OCI-LY1 (cell line): ENCODE results near the gene CACNG7.

Experiments used
- H2AFZ ChIP-seq: fragments of 200-600 bp; sonication (generic), shearing (Covaris generic); 2 replicates; pipeline ENCODE4 v1.6.0; 2014; ENCODE audit warnings: antibody characterized with exemption, mild to moderate bottlenecking, low read length
- H3F3A ChIP-seq: fragments of 200-600 bp; sonication (generic), shearing (Covaris generic); 2 replicates; pipeline ENCODE4 v1.6.0; 2014; ENCODE audit warnings: mild to moderate bottlenecking, antibody characterized with exemption, low read length, moderate library complexity; ENCODE audit not compliant: insufficient read depth
- H3K27ac ChIP-seq: fragments of 200-600 bp; sonication (generic); 2 replicates; pipeline ENCODE4 v1.5.1; 2014; ENCODE audit warnings: low read length, mixed run types, mild to moderate bottlenecking, low read depth; ENCODE audit not compliant: poor library complexity, severe bottlenecking
- H3K27me3 ChIP-seq: fragments of 200-600 bp; sonication (generic); 2 replicates; pipeline ENCODE4 v1.6.0; 2014; ENCODE audit warnings: antibody characterized with exemption, mild to moderate bottlenecking, low read length, moderate library complexity; ENCODE audit not compliant: insufficient read depth
- H3K36me3 ChIP-seq: fragments of 200-600 bp; sonication (generic); 2 replicates; pipeline ENCODE4 v1.6.1; 2014; ENCODE audit warnings: mild to moderate bottlenecking, antibody characterized with exemption, low read length, moderate library complexity, mixed read lengths; ENCODE audit not compliant: insufficient read depth
- H3K4me1 ChIP-seq: fragments of 200-600 bp; sonication (generic); 2 replicates; pipeline ENCODE4 v1.5.1; 2014; ENCODE audit warnings: mild to moderate bottlenecking, low read length, moderate library complexity; ENCODE audit not compliant: insufficient read depth, severe bottlenecking
- H3K4me2 ChIP-seq: fragments of 200-600 bp; sonication (generic), shearing (Covaris generic); 2 replicates; pipeline ENCODE4 v1.6.1; 2014; ENCODE audit warnings: low read length
- H3K4me3 ChIP-seq: fragments of 200-600 bp; sonication (generic); 2 replicates; pipeline ENCODE4 v1.5.1; 2014; ENCODE audit warnings: low read length, low read depth, mild to moderate bottlenecking, mixed read lengths; ENCODE audit not compliant: poor library complexity, severe bottlenecking
- H3K79me2 ChIP-seq: fragments of 200-600 bp; shearing (Covaris generic); 2 replicates; pipeline ENCODE4 v1.6.1; 2016; ENCODE audit warnings: mixed run types, low read length, mixed read lengths; ENCODE audit not compliant: insufficient read depth
- H3K9ac ChIP-seq: fragments of 200-600 bp; sonication (generic), shearing (Covaris generic); 2 replicates; pipeline ENCODE4 v1.6.1; 2014; ENCODE audit warnings: mild to moderate bottlenecking, low read length, mixed read lengths
- H3K9me2 ChIP-seq: fragments of 200-600 bp; sonication (generic), shearing (Covaris generic); 2 replicates; pipeline ENCODE4 v1.6.1; 2014; ENCODE audit warnings: low read depth, mild to moderate bottlenecking, low read length, mixed read lengths
- H3K9me3 ChIP-seq: fragments of 200-600 bp; shearing (Covaris generic); 2 replicates; pipeline ENCODE4 v1.6.1; 2014; ENCODE audit warnings: low read length, mixed read lengths
- H4K20me1 ChIP-seq: fragments of 200-600 bp; sonication (generic), shearing (Covaris generic); 2 replicates; pipeline ENCODE4 v1.6.0; 2016; ENCODE audit warnings: mild to moderate bottlenecking, low read length; ENCODE audit not compliant: insufficient read depth
- EZH2 ChIP-seq: fragments of 200-600 bp; sonication (generic), shearing (Covaris generic); IDR thresholded peaks from 2 replicates; pipeline ENCODE4 v1.8.0; 2017; ENCODE audit warnings: borderline replicate concordance, mixed run types, mild to moderate bottlenecking, antibody characterized with exemption, low read length, moderate library complexity, mixed read lengths
- TF ChIP-seq, protein P1 (sequence below): fragments of 200-600 bp; sonication (generic), shearing (Covaris generic); IDR thresholded peaks from 2 replicates; pipeline ENCODE4 v1.5.1; 2017; ENCODE audit warnings: mild to moderate bottlenecking, antibody characterized with exemption, low read length, moderate library complexity, mixed read lengths

CACNG7 gene, protein sequence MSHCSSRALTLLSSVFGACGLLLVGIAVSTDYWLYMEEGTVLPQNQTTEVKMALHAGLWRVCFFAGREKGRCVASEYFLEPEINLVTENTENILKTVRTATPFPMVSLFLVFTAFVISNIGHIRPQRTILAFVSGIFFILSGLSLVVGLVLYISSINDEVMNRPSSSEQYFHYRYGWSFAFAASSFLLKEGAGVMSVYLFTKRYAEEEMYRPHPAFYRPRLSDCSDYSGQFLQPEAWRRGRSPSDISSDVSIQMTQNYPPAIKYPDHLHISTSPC

DNA sequence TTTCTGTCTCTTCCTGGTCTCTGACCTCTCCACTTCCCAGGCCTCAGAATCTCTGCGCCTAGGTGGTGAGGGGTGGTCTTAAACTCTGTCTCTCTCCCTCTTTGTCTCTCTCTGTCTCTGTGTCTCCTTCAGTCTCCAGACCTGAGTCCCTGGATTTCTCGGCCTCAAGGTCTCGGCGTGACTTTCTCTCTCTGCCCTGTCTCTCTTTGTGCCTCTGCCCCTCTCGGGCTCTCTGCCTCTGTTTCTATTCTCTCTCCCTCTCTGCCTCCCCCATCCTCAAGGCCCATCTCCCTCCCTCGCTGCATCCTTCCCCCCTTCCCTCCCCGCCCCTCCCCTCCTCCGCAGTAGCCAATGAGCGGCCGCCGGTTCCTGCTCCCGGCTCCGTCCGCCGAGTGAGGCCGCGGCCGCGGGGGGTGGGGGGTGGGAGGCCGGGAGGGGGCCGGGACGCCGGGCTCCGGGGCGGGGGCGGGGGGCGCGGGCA is at the start of gene CACNG7:
Gene CACNG7 (plus strand): TSS at position 344 of the 481 bp plus-strand sequence. CDS start 3,554 bp downstream, outside the sequence.
- Histone ChIP-seq H2AFZ (no peak within 1 kb of the TSS), H4K20me1 (no peaks in the 10 kb centered on the region), H3K27me3 (no peaks in the 10 kb centered on the region), H3K79me2 (no peaks in the 10 kb centered on the region), H3K36me3 (no peaks in the 10 kb centered on the region), H3K9me3 (no peaks in the 10 kb centered on the region), H3K4me3 (no peak within 1 kb of the TSS), H3K9ac (no peak within 1 kb of the TSS), H3K27ac (no peak within 1 kb of the TSS), H3K4me1 (no peaks in the 10 kb centered on the region), H3K4me2 (no peak within 1 kb of the TSS), H3F3A (no peaks in the 10 kb centered on the region), H3K9me2 (no peaks in the 10 kb centered on the region)
- TF ChIP-seq EZH2, result no peak
- TF ChIP-seq, protein P1, sequence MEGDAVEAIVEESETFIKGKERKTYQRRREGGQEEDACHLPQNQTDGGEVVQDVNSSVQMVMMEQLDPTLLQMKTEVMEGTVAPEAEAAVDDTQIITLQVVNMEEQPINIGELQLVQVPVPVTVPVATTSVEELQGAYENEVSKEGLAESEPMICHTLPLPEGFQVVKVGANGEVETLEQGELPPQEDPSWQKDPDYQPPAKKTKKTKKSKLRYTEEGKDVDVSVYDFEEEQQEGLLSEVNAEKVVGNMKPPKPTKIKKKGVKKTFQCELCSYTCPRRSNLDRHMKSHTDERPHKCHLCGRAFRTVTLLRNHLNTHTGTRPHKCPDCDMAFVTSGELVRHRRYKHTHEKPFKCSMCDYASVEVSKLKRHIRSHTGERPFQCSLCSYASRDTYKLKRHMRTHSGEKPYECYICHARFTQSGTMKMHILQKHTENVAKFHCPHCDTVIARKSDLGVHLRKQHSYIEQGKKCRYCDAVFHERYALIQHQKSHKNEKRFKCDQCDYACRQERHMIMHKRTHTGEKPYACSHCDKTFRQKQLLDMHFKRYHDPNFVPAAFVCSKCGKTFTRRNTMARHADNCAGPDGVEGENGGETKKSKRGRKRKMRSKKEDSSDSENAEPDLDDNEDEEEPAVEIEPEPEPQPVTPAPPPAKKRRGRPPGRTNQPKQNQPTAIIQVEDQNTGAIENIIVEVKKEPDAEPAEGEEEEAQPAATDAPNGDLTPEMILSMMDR, result no peak

DNA sequence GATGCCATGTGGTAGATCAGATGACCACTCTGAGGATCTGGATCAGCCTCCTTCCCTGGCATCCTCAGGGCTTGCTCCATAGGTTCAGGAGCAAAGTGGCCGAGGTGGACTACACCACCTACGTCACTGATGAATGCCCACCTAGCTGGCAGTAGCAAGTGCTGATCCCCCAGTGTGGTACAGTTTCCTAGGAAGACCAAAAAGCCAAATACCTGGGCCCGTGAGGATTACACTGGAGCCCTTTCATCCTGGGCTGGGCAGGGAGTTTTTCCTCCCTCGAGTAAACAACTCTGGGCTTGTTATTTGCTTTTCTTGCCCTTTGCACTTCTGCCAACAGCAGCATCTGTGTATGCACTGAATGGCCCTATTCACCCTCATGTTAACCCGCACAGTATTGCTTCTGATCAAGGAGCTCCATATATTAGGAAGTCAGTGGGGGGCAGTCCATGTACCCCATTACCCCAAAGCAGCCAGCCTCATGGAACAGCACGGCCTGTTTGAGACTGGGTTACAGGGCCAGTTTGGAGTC is 44.7 kb upstream of the CACNG7 start:
- H4K20me1 ChIP-seq, result no peaks in the 10 kb centered on the region
- no peaks in the 10 kb centered on the region for H3K4me1 ChIP-seq
- H3F3A ChIP-seq, result no peaks in the 10 kb centered on the region
- no peaks in the 10 kb centered on the region for H3K36me3 ChIP-seq
- H3K79me2 ChIP-seq, result no peaks in the 10 kb centered on the region
- H3K9me2 ChIP-seq, result no peaks in the 10 kb centered on the region
- H3K9me3 ChIP-seq, result no peaks in the 10 kb centered on the region
- H2AFZ ChIP-seq, result no peak overlapping the region
- no peak overlapping the region for H3K4me3 ChIP-seq
- no peak overlapping the region for H3K9ac ChIP-seq
- TF ChIP-seq, protein P1, result no peak
- TF ChIP-seq EZH2, result no peak
- no peaks in the 10 kb centered on the region for H3K27me3 ChIP-seq
- no peak overlapping the region for H3K4me2 ChIP-seq
- H3K27ac ChIP-seq, result no peak overlapping the region

DNA sequence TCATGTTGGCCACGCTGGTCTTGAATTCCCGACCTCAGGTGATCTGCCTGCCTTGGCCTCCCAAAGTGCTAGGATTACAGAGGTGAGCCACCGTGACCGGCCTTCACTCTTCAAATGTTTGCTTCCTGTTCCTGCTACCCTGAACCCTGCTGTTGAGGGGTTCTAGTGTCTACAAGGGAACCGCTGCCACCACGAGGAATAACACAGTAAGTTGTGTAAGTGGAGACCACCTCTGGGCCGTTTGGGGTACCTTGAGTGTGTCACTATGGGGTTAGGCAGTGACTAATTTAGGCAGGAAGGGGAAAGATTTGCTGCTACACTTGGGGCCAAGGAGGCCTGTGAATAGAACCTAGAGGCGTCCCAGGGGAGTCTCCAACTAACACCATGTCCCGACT is 43.6 kb upstream of the CACNG7 start:
- no peaks in the 10 kb centered on the region for H3K36me3 ChIP-seq
- no peak overlapping the region for H3K27ac ChIP-seq
- no peaks in the 10 kb centered on the region for H3K9me3 ChIP-seq
- H3K27me3 ChIP-seq, result no peaks in the 10 kb centered on the region
- no peaks in the 10 kb centered on the region for H3K9me2 ChIP-seq
- no peaks in the 10 kb centered on the region for H3K4me1 ChIP-seq
- no peaks in the 10 kb centered on the region for H4K20me1 ChIP-seq
- H3K9ac ChIP-seq, result no peak overlapping the region
- no peaks in the 10 kb centered on the region for H3K79me2 ChIP-seq
- TF ChIP-seq, protein P1, result no peak
- no peak for TF ChIP-seq EZH2
- no peak overlapping the region for H3K4me3 ChIP-seq
- no peak overlapping the region for H3K4me2 ChIP-seq
- H3F3A ChIP-seq, result no peaks in the 10 kb centered on the region
- no peak overlapping the region for H2AFZ ChIP-seq
